Suprapubic skin (tissue), 4 donors: ENCODE measurements around the gene TMEM244. TPM values are rescaled to one million over a fixed set of nuclear protein-coding genes. Genes with fewer than 3 reads are reported as not detected.

Experiments
- DNase-seq, 2 donors: peaks; one replicate each; pipeline ENCODE4 v3.0.0-alpha.2; 2019; ENCODE audit warnings: low spot score in 2 of 2
- H3K27ac ChIP-seq: fragments of 200-600 bp; sonication (generic); one replicate; pipeline ENCODE4 v1.5.1; 2019
- H3K27me3 ChIP-seq: fragments of 200-600 bp; sonication (generic); one replicate; pipeline ENCODE4 v1.5.1; 2019
- H3K36me3 ChIP-seq: fragments of 200-600 bp; sonication (generic); one replicate; pipeline ENCODE4 v1.5.1; 2019
- H3K4me1 ChIP-seq: fragments of 200-600 bp; sonication (generic); one replicate; pipeline ENCODE4 v1.5.1; 2019
- H3K4me3 ChIP-seq: fragments of 200-600 bp; sonication (generic); one replicate; pipeline ENCODE4 v1.5.1; 2019; ENCODE audit warnings: mild to moderate bottlenecking
- H3K9me3 ChIP-seq: fragments of 200-600 bp; sonication (generic); one replicate; pipeline ENCODE4 v1.5.1; 2019
- EP300 ChIP-seq: sonication (generic); formaldehyde crosslinking; IDR thresholded peaks from one replicate; pipeline ENCODE4 v1.6.1; 2017; ENCODE audit warnings: antibody characterized with exemption
- POLR2A ChIP-seq, 2 donors: fragments of 450-650 bp; IDR thresholded peaks; one replicate each; pipeline ENCODE4 v1.6.1; 2017; ENCODE audit warnings: antibody characterized with exemption in 2 of 2, mild to moderate bottlenecking in 2 of 2, moderate library complexity in 2 of 2
- POLR2AphosphoS5 ChIP-seq, 3 donors: sonication (generic); formaldehyde crosslinking; IDR thresholded peaks; one replicate each; pipeline ENCODE4 v1.6.1; 2017; ENCODE audit warnings: antibody characterized with exemption in 3 of 3
- WGBS: methylation state at CpG from one replicate; pipeline ENCODE4 v1.1.5; 2018; 5-methylcytosine and 5-hydroxymethylcytosine counted together
- total RNA-seq, 4 donors: library from RNA; depleted of rRNA; stranded (reverse); fragments of >200 nt; gene quantifications; one replicate each; pipeline ENCODE4 v1.1.0, GENCODE V29; 2016
- TF ChIP-seq, protein P1 (sequence below), 2 donors: fragments of 200-600 bp in 1 of 2; fragments of 450-650 bp in 1 of 2; sonication (generic) in 1 of 2; IDR thresholded peaks; one replicate each; pipeline ENCODE4 v1.5.1; 2016 to 2019; ENCODE audit warnings: antibody characterized with exemption in 2 of 2, mild to moderate bottlenecking in 1 of 2, moderate library complexity in 1 of 2

TMEM244 gene, protein sequence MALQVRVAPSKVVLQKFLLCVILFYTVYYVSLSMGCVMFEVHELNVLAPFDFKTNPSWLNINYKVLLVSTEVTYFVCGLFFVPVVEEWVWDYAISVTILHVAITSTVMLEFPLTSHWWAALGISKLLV
- total RNA-seq, result not detected

DNA sequence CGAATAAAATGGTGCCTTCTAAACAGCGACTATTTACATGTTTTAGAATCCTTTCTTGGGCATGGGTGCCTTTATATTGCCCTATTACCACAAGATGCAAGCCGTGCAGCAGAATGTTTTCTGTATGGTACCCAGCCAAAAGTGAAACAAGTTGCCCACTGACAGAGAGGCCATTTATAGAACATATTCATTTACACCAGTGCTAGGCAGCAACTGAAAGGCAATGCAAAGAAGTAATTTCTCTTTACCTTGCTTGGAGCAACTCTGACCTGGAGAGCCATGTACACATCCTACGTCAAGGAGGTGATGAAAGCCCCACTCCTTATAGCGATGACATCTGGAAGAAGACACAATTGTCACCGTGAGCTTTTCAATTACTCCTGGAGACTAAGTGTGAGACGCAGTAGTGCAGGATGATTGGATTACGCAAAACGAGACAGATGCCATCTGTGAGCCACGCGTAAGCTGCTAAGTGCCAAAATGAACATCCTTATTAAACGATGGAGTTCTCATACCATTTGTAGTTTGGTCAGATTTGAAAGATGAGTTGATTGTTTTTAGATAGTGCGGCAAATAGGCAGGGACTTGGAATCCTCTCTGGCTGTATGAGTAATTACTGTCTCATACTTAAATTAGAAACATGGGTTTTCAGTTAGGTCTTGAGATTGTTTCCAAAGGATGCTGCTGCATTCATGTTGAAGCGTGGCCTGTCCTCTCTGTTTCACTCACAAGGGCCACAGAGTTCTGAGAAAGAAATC is at the start of gene TMEM244:
TSS of gene TMEM244 (minus strand) at position 408 of the 758 bp plus-strand sequence. CDS start at position 281, 127 bp downstream.
- Histone ChIP-seq H3K9me3 (no peaks in the 10 kb centered on the region), H3K36me3 (no peaks in the 10 kb centered on the region), H3K4me3 (no peak within 1 kb of the TSS), H3K4me1 (peaks cover 3% of the 10 kb centered on the region), H3K27ac (no peak within 1 kb of the TSS), H3K27me3 (no peaks in the 10 kb centered on the region)
- TF ChIP-seq EP300 (no peak), POLR2A (IDR thresholded peaks at IDR 0.05) (no peak), POLR2AphosphoS5 (IDR thresholded peaks at IDR 0.05) (no peak)
- TF ChIP-seq, protein P1, sequence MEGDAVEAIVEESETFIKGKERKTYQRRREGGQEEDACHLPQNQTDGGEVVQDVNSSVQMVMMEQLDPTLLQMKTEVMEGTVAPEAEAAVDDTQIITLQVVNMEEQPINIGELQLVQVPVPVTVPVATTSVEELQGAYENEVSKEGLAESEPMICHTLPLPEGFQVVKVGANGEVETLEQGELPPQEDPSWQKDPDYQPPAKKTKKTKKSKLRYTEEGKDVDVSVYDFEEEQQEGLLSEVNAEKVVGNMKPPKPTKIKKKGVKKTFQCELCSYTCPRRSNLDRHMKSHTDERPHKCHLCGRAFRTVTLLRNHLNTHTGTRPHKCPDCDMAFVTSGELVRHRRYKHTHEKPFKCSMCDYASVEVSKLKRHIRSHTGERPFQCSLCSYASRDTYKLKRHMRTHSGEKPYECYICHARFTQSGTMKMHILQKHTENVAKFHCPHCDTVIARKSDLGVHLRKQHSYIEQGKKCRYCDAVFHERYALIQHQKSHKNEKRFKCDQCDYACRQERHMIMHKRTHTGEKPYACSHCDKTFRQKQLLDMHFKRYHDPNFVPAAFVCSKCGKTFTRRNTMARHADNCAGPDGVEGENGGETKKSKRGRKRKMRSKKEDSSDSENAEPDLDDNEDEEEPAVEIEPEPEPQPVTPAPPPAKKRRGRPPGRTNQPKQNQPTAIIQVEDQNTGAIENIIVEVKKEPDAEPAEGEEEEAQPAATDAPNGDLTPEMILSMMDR (IDR thresholded peaks at IDR 0.05), result no peak
- DNase-seq, result no peak
- 58% methylated on average over 14 of the region's 14 CpGs for WGBS

DNA sequence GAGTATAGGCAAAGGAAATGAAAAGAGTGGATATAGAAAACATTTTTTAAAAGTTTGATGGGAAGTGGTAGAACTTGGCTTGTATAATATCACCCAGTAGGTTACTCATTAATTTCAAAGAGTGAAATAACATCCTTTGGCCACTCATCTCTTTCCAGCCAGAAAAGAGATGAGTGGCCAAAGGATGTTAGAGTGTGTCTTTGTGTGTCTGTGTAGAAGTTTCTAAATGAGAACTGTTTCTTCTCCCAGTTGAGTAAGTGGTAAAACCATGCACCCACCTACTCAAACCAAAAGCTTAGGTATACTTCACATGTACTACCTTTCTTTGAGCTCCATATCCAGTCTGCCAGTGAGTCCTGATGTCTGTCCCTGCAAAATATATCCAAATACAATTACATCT is 47.7 kb upstream of the TMEM244 start:
- Histone ChIP-seq H3K9me3 (no peaks in the 10 kb centered on the region), H3K4me1 (no peaks in the 10 kb centered on the region), H3K27ac (no peak overlapping the region), H3K4me3 (no peak overlapping the region), H3K27me3 (no peaks in the 10 kb centered on the region), H3K36me3 (no peaks in the 10 kb centered on the region)
- DNase-seq, result no peak
- no peak for TF ChIP-seq EP300

DNA sequence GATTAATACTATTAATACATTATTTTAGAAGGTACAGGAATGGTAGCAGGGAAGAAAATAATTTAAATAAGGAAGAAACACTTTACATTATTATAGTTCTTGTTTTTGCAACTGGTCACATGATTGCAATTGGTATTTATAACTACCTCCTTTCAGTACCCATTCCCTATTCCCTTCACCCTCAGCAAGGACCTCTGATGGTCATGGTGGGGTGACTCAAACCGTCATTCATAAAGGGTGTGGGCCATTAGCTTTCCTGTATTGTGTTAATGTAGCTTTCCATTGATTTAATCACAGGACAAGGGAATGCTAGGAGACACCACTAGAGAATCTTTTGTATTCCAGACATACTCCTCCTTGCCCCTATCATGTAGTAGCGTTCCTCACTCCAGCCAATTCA is 47.2 kb upstream of the TMEM244 start:
- H3K27me3 ChIP-seq, result no peaks in the 10 kb centered on the region
- H3K27ac ChIP-seq, result no peak overlapping the region
- no peaks in the 10 kb centered on the region for H3K4me1 ChIP-seq
- H3K4me3 ChIP-seq, result no peak overlapping the region
- no peak for DNase-seq
- H3K36me3 ChIP-seq, result no peaks in the 10 kb centered on the region
- WGBS, result 93% methylated on average over 2 of the region's 2 CpGs
- TF ChIP-seq EP300 (no peak), POLR2AphosphoS5 (IDR thresholded peaks at IDR 0.05) (no peak), POLR2A (IDR thresholded peaks at IDR 0.05) (no peak)
- TF ChIP-seq, protein P1 (IDR thresholded peaks at IDR 0.05), result no peak
- H3K9me3 ChIP-seq, result no peaks in the 10 kb centered on the region

DNA sequence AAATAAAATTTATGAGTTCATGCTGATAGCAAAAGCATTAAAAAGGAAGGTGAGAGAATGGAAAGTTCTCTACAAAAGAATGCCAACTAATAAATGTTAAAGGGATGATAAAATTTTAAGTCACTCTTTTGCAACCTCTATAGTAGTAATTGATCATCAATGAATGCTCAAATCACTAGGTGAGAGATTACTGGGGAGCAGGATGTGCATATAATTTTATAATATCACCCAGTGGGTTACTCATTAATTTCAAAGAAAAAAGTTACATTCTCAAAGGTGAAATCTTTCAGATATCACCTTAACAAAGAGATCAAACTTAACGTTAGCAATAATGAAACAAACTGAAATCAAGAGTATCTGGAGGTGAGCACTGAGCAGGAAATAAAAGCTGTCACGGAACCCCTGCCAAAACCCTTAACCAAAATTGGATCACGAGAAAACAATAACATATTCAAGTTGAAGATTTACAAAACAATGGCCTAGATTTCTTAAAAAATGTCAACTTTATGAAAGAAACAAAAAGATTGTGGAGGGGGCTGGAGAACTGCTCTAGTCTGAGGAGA is 45.5 kb upstream of the TMEM244 start:
- 67% methylated on average over 3 of the region's 3 CpGs for WGBS
- TF ChIP-seq, protein P1 (IDR thresholded peaks at IDR 0.05), result no peak
- no peak for TF ChIP-seq EP300
- no peak for TF ChIP-seq POLR2A (IDR thresholded peaks at IDR 0.05)
- TF ChIP-seq POLR2AphosphoS5 (IDR thresholded peaks at IDR 0.05), result no peak
- Histone ChIP-seq H3K4me1 (no peaks in the 10 kb centered on the region), H3K27me3 (no peaks in the 10 kb centered on the region), H3K27ac (no peak overlapping the region), H3K9me3 (no peaks in the 10 kb centered on the region), H3K4me3 (no peak overlapping the region), H3K36me3 (no peaks in the 10 kb centered on the region)
- no peak for DNase-seq

DNA sequence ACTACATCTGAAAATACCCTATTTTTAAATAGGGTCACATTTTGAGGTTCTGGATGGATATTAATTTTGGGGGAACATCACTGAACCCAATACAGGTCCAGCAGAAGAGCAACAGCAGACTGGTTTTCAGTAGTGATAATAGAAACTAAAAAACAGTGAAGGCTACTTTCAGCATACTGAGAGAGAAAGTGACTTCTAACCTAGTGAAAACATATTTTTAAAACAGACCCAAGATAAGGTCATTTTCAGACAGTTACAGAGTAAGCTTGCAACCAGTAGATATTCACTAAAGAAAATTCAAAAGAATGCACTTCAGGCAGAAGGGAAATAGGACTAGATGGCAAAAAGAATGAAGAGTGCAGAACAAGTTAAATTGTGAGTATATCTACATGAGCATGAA is 42.0 kb upstream of the TMEM244 start:
- Histone ChIP-seq H3K9me3 (no peaks in the 10 kb centered on the region), H3K27ac (no peak overlapping the region), H3K4me1 (no peaks in the 10 kb centered on the region), H3K36me3 (no peaks in the 10 kb centered on the region), H3K4me3 (no peak overlapping the region), H3K27me3 (no peaks in the 10 kb centered on the region)
- no peak for DNase-seq
- TF ChIP-seq, protein P1 (IDR thresholded peaks at IDR 0.05), result no peak
- TF ChIP-seq POLR2AphosphoS5 (IDR thresholded peaks at IDR 0.05) (no peak), EP300 (no peak), POLR2A (IDR thresholded peaks at IDR 0.05) (no peak)
